HepG2 (cell line): Measurements from ENCODE around the gene FOXK2. TPM values are rescaled to one million over a fixed set of nuclear protein-coding genes. Genes with fewer than 3 reads are reported as not detected.

Experiments
- ATAC-seq: fragments of 200-7000 bp; cut with Tn5 transposase; 3 replicates; pipeline ENCODE4 v1.9.1; 2020; ENCODE audit warnings: mild to moderate bottlenecking, moderate library complexity
- BruUV-seq: library from RNA; stranded (reverse); fragments of 400-500 nt; replicated peaks from 2 replicates; lab custom pipeline; 2021; lab: Mats Ljungman, UMichigan
- CTCF ChIA-PET: fragments of 300-600 bp; formaldehyde crosslinking; extraction: SDS; loops from one replicate; lab custom pipeline; 2021; ENCODE audit warnings: low total read pairs, inconsistent platforms, low intra/inter-chr PET ratio; lab: Yijun Ruan, JAX
- POLR2A ChIA-PET: fragments of 350-600 bp; sonication (Branson Sonifier 250); formaldehyde crosslinking; loops from one replicate; lab custom pipeline; 2020; ENCODE audit warnings: antibody characterized with exemption, inconsistent platforms; lab: Yijun Ruan, JAX
- DNase-seq: peaks from one replicate; pipeline ENCODE4 v3.0.0-alpha.2; 2015; ENCODE audit warnings: low spot score
- FAIRE-seq: peaks from 3 replicates; lab custom pipeline; 2011; peaks lifted over from hg19 to GRCh38; lab: Jason Lieb, UNC
- H2AFZ ChIP-seq: one replicate; pipeline ENCODE4 v1.6.1; 2011; ENCODE audit warnings: low read length, inconsistent platforms
- H3K27ac ChIP-seq: fragments of 300-600 bp; 3 replicates; pipeline ENCODE4 v1.8.0; 2011; ENCODE audit warnings: mixed run types, mild to moderate bottlenecking, mixed read lengths, low read length, inconsistent platforms; ENCODE audit not compliant: insufficient read depth; ENCODE audit errors: extremely low read length
- H3K27me3 ChIP-seq, 2 experiments: fragments of 200-600 bp in 1 of 2; 2 replicates in 1 of 2; 3 replicates in 1 of 2; pipeline versions ENCODE4 v1.6.0 to v1.8.0; 2011; ENCODE audit warnings: low read length in 2 of 2, mild to moderate bottlenecking in 2 of 2, moderate library complexity in 2 of 2, inconsistent platforms in 1 of 2; ENCODE audit not compliant: insufficient read depth in 2 of 2, control insufficient read depth in 1 of 2
- H3K36me3 ChIP-seq, 2 experiments: fragments of 200-600 bp in 1 of 2; replicated peaks in 1 of 2; 2 replicates in 1 of 2; 3 replicates in 1 of 2; pipeline versions ENCODE4 v1.5.1 to v1.8.0; 2011; ENCODE audit warnings: low read length in 2 of 2, inconsistent platforms in 1 of 2; ENCODE audit not compliant: insufficient read depth in 2 of 2, control insufficient read depth in 1 of 2
- H3K4me1 ChIP-seq: 2 replicates; pipeline ENCODE4 v1.5.1; 2012; ENCODE audit warnings: low read length, inconsistent platforms; ENCODE audit not compliant: insufficient read depth
- H3K4me2 ChIP-seq: 2 replicates; pipeline ENCODE4 v1.6.0; 2011; ENCODE audit warnings: low read depth, low read length, inconsistent platforms
- H3K4me3 ChIP-seq, 3 experiments: fragments of 200-600 bp in 1 of 3; sonication (generic), shearing (Covaris generic) in 1 of 3; replicated peaks in 1 of 3; 2 replicates each; pipeline ENCODE4 v1.5.1; 2011 to 2016; ENCODE audit warnings: low read length in 3 of 3, inconsistent platforms in 2 of 3, low read depth in 2 of 3, mild to moderate bottlenecking in 2 of 3, control low read depth in 1 of 3, mixed read lengths in 1 of 3; ENCODE audit not compliant: insufficient read depth in 1 of 3
- H3K79me2 ChIP-seq: one replicate; pipeline ENCODE4 v1.6.1; 2011; ENCODE audit warnings: low read length, inconsistent platforms; ENCODE audit not compliant: insufficient read depth
- H3K9ac ChIP-seq: 2 replicates; pipeline ENCODE4 v1.6.0; 2011; ENCODE audit warnings: mild to moderate bottlenecking, low read depth, low read length, inconsistent platforms; ENCODE audit not compliant: insufficient read depth
- H3K9me3 ChIP-seq: 2 replicates; pipeline ENCODE4 v1.5.1; 2012; ENCODE audit warnings: mild to moderate bottlenecking, low read length
- H4K20me1 ChIP-seq: 2 replicates; pipeline ENCODE4 v1.6.0; 2011; ENCODE audit warnings: inconsistent platforms, mild to moderate bottlenecking, low read length, moderate library complexity; ENCODE audit not compliant: insufficient read depth
- AGO2 ChIP-seq: fragments of 200-400 bp; formaldehyde crosslinking; optimal IDR thresholded peaks from 2 replicates; pipeline ENCODE3; 2017; ENCODE audit warnings: mild to moderate bottlenecking, low read depth, low read length, moderate library complexity
- ATF4 ChIP-seq, 2 experiments: fragments of 450-650 bp in 1 of 2; sonication (generic) in 1 of 2; formaldehyde crosslinking; IDR thresholded peaks; 2 replicates each; pipeline versions ENCODE4 v1.5.0 to v1.8.0; 2020 to 2022; ENCODE audit warnings: mild to moderate bottlenecking in 1 of 2, missing genetic modification reagents in 1 of 2
- E2F1 ChIP-seq: sonication (generic); formaldehyde crosslinking; IDR thresholded peaks from 2 replicates; pipeline ENCODE4 v1.5.0; 2020; ENCODE audit warnings: missing genetic modification reagents
- FOXA1 ChIP-seq, 2 experiments: fragments of 450-650 bp in 1 of 2; sonication (generic) in 1 of 2; formaldehyde crosslinking in 1 of 2; IDR thresholded peaks; 2 replicates each; pipeline versions ENCODE4 v1.4.0 to v1.6.1; 2016 to 2020; ENCODE audit warnings: missing genetic modification reagents in 1 of 2
- FOXO1 ChIP-seq: sonication (generic); formaldehyde crosslinking; IDR thresholded peaks from 2 replicates; pipeline ENCODE4 v1.4.0; 2020; ENCODE audit warnings: missing genetic modification reagents
- KLF6 ChIP-seq: IDR thresholded peaks from 2 replicates; pipeline ENCODE4 v1.8.0; 2016; ENCODE audit warnings: missing biosample characterization, missing genetic modification reagents
- NCOA2 ChIP-seq: sonication (generic); formaldehyde crosslinking; IDR thresholded peaks from 2 replicates; pipeline ENCODE4 v1.8.0; 2022; ENCODE audit warnings: inconsistent platforms
- NPAS2 ChIP-seq: sonication (generic); formaldehyde crosslinking; IDR thresholded peaks from 2 replicates; pipeline ENCODE4 v1.8.0; 2022; ENCODE audit warnings: mild to moderate bottlenecking, missing genetic modification reagents, borderline replicate concordance
- PHF8 ChIP-seq: sonication (generic); formaldehyde crosslinking; IDR thresholded peaks from 2 replicates; pipeline ENCODE4 v1.5.0; 2020; ENCODE audit warnings: missing genetic modification reagents
- POLR2A ChIP-seq, 2 experiments: IDR thresholded peaks; 2 replicates each; pipeline ENCODE4 v1.6.1; 2011; ENCODE audit warnings: low read depth in 2 of 2, low read length in 2 of 2, mild to moderate bottlenecking in 1 of 2, moderate library complexity in 1 of 2; ENCODE audit not compliant: insufficient read depth in 1 of 2
- SALL1 ChIP-seq: sonication (generic); formaldehyde crosslinking; IDR thresholded peaks from 2 replicates; pipeline ENCODE4 v1.8.0; 2022; ENCODE audit warnings: mild to moderate bottlenecking, missing genetic modification reagents
- SMYD3 ChIP-seq: sonication (generic); formaldehyde crosslinking; IDR thresholded peaks from 2 replicates; pipeline ENCODE4 v1.8.1; 2023; ENCODE audit warnings: mild to moderate bottlenecking, missing genetic modification reagents
- SNAI1 ChIP-seq: sonication (generic); formaldehyde crosslinking; IDR thresholded peaks from 2 replicates; pipeline ENCODE4 v1.5.0; 2020; ENCODE audit warnings: mild to moderate bottlenecking, missing genetic modification reagents, borderline replicate concordance
- TOE1 ChIP-seq: sonication (generic); formaldehyde crosslinking; IDR thresholded peaks from 2 replicates; pipeline ENCODE4 v1.4.0; 2020; ENCODE audit warnings: mild to moderate bottlenecking, missing genetic modification reagents
- ZFAT ChIP-seq: sonication (generic); formaldehyde crosslinking; conservative IDR thresholded peaks from 2 replicates; pipeline ENCODE4 v1.8.1; 2023; ENCODE audit warnings: missing genetic modification reagents, inconsistent platforms
- ZNF101 ChIP-seq: sonication (generic); formaldehyde crosslinking; IDR thresholded peaks from 2 replicates; pipeline ENCODE4 v1.4.0; 2020; ENCODE audit warnings: mild to moderate bottlenecking, low read depth, missing genetic modification reagents, borderline replicate concordance
- ZNF224 ChIP-seq: sonication (generic); formaldehyde crosslinking; IDR thresholded peaks from 2 replicates; pipeline ENCODE4 v1.5.0; 2020; ENCODE audit warnings: mild to moderate bottlenecking, missing genetic modification reagents
- ZNF251 ChIP-seq: sonication (generic); formaldehyde crosslinking; IDR thresholded peaks from 2 replicates; pipeline ENCODE4 v1.9.0; 2021; ENCODE audit warnings: mild to moderate bottlenecking, missing genetic modification reagents
- ZNF781 ChIP-seq: sonication (generic); formaldehyde crosslinking; IDR thresholded peaks from 2 replicates; pipeline ENCODE4 v1.5.1; 2020; ENCODE audit warnings: borderline replicate concordance, mild to moderate bottlenecking, missing genetic modification reagents; ENCODE audit errors: not compliant biosample characterization
- WGBS: methylation state at CpG from one replicate; pipeline ENCODE4 v1.1.6; 2017; ENCODE audit warnings: low lambda C conversion rate; 5-methylcytosine and 5-hydroxymethylcytosine counted together
- in situ Hi-C: cut with HindIII; loops from 2 replicates; pipeline ENCODE4 v1.10.0; 2017; ENCODE audit warnings: low pct_unique_long_range_greater_than_20kb; ENCODE audit not compliant: extremely low pct_ligation_motif_present
- intact Hi-C: fragments of 100-400 bp; cut with micrococcal nuclease; formaldehyde crosslinking; loops from one replicate; pipeline ENCODE4 v1.10.0; 2022; ENCODE audit not compliant: unreplicated experiment
- polyA plus RNA-seq, 8 experiments: library from polyadenylated mRNA; depleted of rRNA in 3 of 8; stranded (reverse) in 7 of 8; unstranded in 1 of 8; fragments of >200 nt; fragmentation: Illumina TruSeq in 4 of 8; extraction: Trizol in 4 of 8; gene quantifications; 2 replicates each; pipeline versions ENCODE4 v1.2.1 to v1.2.3, GENCODE V29; 2011 to 2016; ENCODE audit warnings: low read depth in 4 of 8, missing spikeins in 1 of 8, mixed read lengths in 1 of 8; ENCODE audit not compliant: insufficient read depth in 1 of 8
- total RNA-seq, 5 experiments: library from RNA; depleted of rRNA; stranded (reverse); fragments of >200 nt; fragmentation: Illumina TruSeq; extraction: Trizol; gene quantifications; 2 replicates each; pipeline ENCODE4 v1.2.3, GENCODE V29; 2016; ENCODE audit warnings: low read depth in 1 of 5
- TF ChIP-seq, protein P1 (sequence below): sonication (generic); formaldehyde crosslinking; IDR thresholded peaks from 2 replicates; pipeline ENCODE4 v1.5.0; 2020; ENCODE audit warnings: mild to moderate bottlenecking, low read depth, missing genetic modification reagents, borderline replicate concordance
- TF ChIP-seq, protein P2 (sequence below): sonication (generic); formaldehyde crosslinking; IDR thresholded peaks from 2 replicates; pipeline ENCODE4 v1.8.0; 2022; ENCODE audit warnings: mild to moderate bottlenecking, missing genetic modification reagents

The FOXK2 gene
- total and polyA plus RNA-seq, 2 of the 13 experiments (the other 11 are each of a cell fraction or from before 2014, with no cell fraction given): 67.1 to 67.2 TPM

GRCh38 chr17:82590216-82590615, 70.7 kb downstream of the FOXK2 start (continued):
- TF ChIP-seq NPAS2: no peak

DNA sequence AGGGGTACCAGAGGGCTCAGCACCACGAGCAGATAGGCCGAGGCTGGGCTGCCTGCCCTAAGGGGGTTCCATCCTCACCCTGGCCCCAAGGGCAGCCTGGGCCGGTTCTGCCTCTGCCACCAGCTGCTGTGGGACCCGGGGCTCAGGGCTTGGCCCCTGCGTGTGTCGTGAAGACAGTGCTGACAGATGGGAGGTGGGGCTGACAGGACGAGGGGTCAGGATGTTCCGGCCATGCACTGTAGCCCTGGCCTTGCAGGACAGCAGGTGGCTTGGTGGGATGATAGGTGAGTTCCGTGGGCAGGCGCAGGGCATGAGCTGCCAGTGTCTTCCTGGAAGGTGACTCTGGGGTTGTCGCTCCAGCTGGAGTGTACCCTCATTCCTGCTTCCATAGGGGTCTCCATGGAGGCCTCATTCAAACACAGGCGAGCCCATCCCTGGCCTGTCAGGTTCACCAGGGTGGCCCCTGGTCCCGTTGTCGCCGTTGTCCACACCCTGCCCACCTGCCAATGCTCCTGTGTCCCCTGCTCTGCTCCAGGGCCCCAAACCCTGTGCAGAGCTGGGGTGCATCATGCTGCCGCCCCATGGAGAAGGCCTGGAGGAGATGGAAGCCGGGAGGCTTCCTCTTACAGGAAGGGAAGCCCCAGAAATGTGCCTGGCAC, 71.5 kb downstream of the FOXK2 start:
- DNase-seq (no peak), ATAC-seq (no peak; the same call in 1 of the 3 replicates), FAIRE-seq (no peak)
- Histone ChIP-seq H3K27me3 (no peaks in the 10 kb centered on the region), H3K79me2 (no peaks in the 10 kb centered on the region), H4K20me1 (peaks cover 7% of the 10 kb centered on the region; the same call in 1 of the 2 replicates), H2AFZ (no peak overlapping the region), H3K36me3 (peaks cover 24 to 45% of the 10 kb centered on the region in 2 experiments), H3K4me2 (no peak overlapping the region), H3K27ac (peak overlapping the region; percentile 72), H3K9ac (no peak overlapping the region), H3K4me3 (no peak overlapping the region), H3K9me3 (no peaks in the 10 kb centered on the region), H3K4me1 (peaks cover 27% of the 10 kb centered on the region)
- intact Hi-C loops (no loop called here), in situ Hi-C loops (no loop called here)
- ChIA-PET POLR2A (interaction anchor here (2.6 kb wide), 1 partner anchor 22 kb away, joined by 15 read pairs; no protein-coding TSS in a partner anchor), CTCF (no interaction called here)
- no TSS peak for BruUV-seq
- 99% methylated on average over 8 of the region's 17 CpGs for WGBS
- TF ChIP-seq SMYD3 (CRISPR knock-in tag) (no peak), AGO2 (peak; percentile 88), KLF6 (CRISPR knock-in tag) (no peak), ZNF781 (CRISPR knock-in tag) (no peak), ZFAT (no peak), NCOA2 (CRISPR knock-in tag) (no peak), E2F1 (CRISPR knock-in tag) (no peak), POLR2A (IDR thresholded peaks at IDR 0.05; ENCODE audit: insufficient read depth in 1 of 2, low read depth in 2 of 2, low read length in 2 of 2) (peak in 1 of 2 experiments; percentile 38; a peak in 1 of 4 replicates), FOXA1 (IDR thresholded peaks at IDR 0.05) (no peak), FOXA1 (CRISPR knock-in tag; IDR thresholded peaks at IDR 0.05) (no peak), ZNF251 (CRISPR knock-in tag) (no peak), ATF4 (CRISPR knock-in tag; IDR thresholded peaks at IDR 0.05) (no peak), SNAI1 (CRISPR knock-in tag) (no peak), SALL1 (CRISPR knock-in tag) (no peak), FOXO1 (CRISPR knock-in tag) (no peak), ZNF224 (CRISPR knock-in tag) (no peak), TOE1 (CRISPR knock-in tag) (no peak), ZNF101 (no peak), PHF8 (CRISPR knock-in tag) (no peak)
- TF ChIP-seq, protein P1, sequence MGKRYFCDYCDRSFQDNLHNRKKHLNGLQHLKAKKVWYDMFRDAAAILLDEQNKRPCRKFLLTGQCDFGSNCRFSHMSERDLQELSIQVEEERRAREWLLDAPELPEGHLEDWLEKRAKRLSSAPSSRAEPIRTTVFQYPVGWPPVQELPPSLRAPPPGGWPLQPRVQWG: no peak
- TF ChIP-seq, protein P2, sequence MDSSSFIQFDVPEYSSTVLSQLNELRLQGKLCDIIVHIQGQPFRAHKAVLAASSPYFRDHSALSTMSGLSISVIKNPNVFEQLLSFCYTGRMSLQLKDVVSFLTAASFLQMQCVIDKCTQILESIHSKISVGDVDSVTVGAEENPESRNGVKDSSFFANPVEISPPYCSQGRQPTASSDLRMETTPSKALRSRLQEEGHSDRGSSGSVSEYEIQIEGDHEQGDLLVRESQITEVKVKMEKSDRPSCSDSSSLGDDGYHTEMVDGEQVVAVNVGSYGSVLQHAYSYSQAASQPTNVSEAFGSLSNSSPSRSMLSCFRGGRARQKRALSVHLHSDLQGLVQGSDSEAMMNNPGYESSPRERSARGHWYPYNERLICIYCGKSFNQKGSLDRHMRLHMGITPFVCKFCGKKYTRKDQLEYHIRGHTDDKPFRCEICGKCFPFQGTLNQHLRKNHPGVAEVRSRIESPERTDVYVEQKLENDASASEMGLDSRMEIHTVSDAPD (CRISPR knock-in tag): no peak
